Effector memory CD8-positive, alpha-beta T cell (primary cell): ENCODE measurements around the gene CH25H.

Source experiments
- ATAC-seq: fragments of 150-1000 bp; cut with Tn5 transposase; replicated peaks from 2 replicates; pipeline ENCODE4 v1.10.0; 2021; ENCODE audit warnings: mild to moderate bottlenecking, moderate library complexity
- DNase-seq, 3 experiments: peaks; one replicate each; pipeline ENCODE4 v3.0.0; 2021
- H3K27ac Mint-ChIP-seq, 2 donors: one replicate each; pipeline ENCODE4 v1.8.0; 2022; ENCODE audit warnings: mild to moderate bottlenecking in 2 of 2, mixed read lengths in 2 of 2, moderate library complexity in 2 of 2
- H3K27me3 Mint-ChIP-seq, 2 donors: one replicate each; pipeline ENCODE4 v1.8.0; 2022; ENCODE audit warnings: mixed read lengths in 2 of 2
- H3K36me3 Mint-ChIP-seq: one replicate; pipeline ENCODE4 v1.8.0; 2022; ENCODE audit warnings: mild to moderate bottlenecking, moderate library complexity, mixed read lengths; ENCODE audit not compliant: insufficient read depth
- H3K4me1 Mint-ChIP-seq, 2 donors: one replicate each; pipeline ENCODE4 v1.8.0; 2022; ENCODE audit warnings: low read depth in 2 of 2, mixed read lengths in 2 of 2
- H3K4me3 Mint-ChIP-seq, 2 donors: one replicate each; pipeline ENCODE4 v1.8.0; 2022; ENCODE audit warnings: mild to moderate bottlenecking in 2 of 2, mixed read lengths in 2 of 2, moderate library complexity in 2 of 2
- H3K9me3 Mint-ChIP-seq, 2 donors: one replicate each; pipeline ENCODE4 v1.8.0; 2022; ENCODE audit warnings: mixed read lengths in 2 of 2

CH25H gene

DNA sequence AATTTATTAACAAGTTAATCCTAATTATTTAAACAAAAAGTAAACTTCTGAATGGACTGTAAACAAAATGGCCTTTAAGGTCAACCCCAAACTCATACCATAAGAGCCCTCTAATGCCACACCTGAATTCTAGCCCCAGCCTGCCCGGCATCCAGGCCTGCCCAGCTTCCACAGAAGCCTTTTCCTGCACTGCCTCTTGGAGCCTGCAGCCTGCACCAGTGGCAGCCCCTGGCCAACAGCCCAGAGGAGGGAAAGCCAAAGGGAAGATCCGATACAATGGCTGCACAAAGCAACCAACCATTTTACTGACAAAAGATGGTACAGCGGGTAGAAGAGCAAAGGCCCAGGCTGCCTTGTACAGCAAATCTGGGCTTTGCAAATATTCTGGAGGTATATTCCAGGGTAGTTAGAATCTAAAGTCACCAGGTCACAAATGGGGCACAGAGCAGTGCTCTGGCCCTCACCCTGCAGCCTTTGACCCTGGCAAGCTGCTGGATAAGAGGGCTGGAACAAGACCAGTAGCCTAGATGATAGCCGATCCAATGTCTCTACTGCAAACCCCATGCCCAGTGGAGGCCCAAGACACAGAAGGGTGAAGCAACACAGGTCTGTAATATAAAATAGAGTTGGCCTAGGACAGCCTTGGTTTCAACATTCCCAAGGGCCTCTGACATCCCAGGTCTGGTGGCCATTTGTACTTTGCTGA lies 12.5 kb upstream of the CH25H start:
- H3K27ac Mint-ChIP-seq: no peak overlapping the region
- peaks cover 10% of the 10 kb centered on the region for H3K36me3 Mint-ChIP-seq
- H3K27me3 Mint-ChIP-seq: no peaks in the 10 kb centered on the region
- DNase-seq (no peak), ATAC-seq (no peak)
- no peaks in the 10 kb centered on the region for H3K9me3 Mint-ChIP-seq
- H3K4me1 Mint-ChIP-seq: peaks cover 0 to 9% of the 10 kb centered on the region in 2 donors
- H3K4me3 Mint-ChIP-seq: no peak overlapping the region

GRCh38 chr10:89217057-89217990 lies 10.2 kb upstream of the CH25H start:
- Mint-ChIP-seq H3K27ac (peak overlapping the region in 1 of 2 donors; percentile 17), H3K27me3 (no peaks in the 10 kb centered on the region), H3K4me3 (no peak overlapping the region), H3K4me1 (peaks cover 0 to 13% of the 10 kb centered on the region in 2 donors), H3K36me3 (peaks cover 10% of the 10 kb centered on the region), H3K9me3 (no peaks in the 10 kb centered on the region)
- peak; percentile 57 to 70 (median 69) for DNase-seq
- ATAC-seq: peak; percentile 79

- H3K36me3 Mint-ChIP-seq: peaks cover 4% of the 10 kb centered on the region
- peaks cover under 1 to 3% of the 10 kb centered on the region in 2 donors for H3K27me3 Mint-ChIP-seq
- H3K27ac Mint-ChIP-seq: no peak overlapping the region
- DNase-seq: no peak
- peaks cover 0 to 13% of the 10 kb centered on the region in 2 donors for H3K4me1 Mint-ChIP-seq
- no peak for ATAC-seq
- no peaks in the 10 kb centered on the region for H3K9me3 Mint-ChIP-seq
- no peak overlapping the region for H3K4me3 Mint-ChIP-seq
Measured at GRCh38 chr10:89216056-89216455, 8.9 kb upstream of the CH25H start.

- H3K9me3 Mint-ChIP-seq: no peaks in the 10 kb centered on the region
- H3K27me3 Mint-ChIP-seq: peaks cover 6 to 9% of the 10 kb centered on the region in 2 donors
- DNase-seq (no peak), ATAC-seq (no peak)
- H3K4me1 Mint-ChIP-seq: peaks cover 0 to 13% of the 10 kb centered on the region in 2 donors
- H3K4me3 Mint-ChIP-seq: no peak overlapping the region
- H3K27ac Mint-ChIP-seq: no peak overlapping the region
- H3K36me3 Mint-ChIP-seq: peaks cover 5% of the 10 kb centered on the region
Measured at GRCh38 chr10:89215511-89215910, 8.4 kb upstream of the CH25H start.

DNA sequence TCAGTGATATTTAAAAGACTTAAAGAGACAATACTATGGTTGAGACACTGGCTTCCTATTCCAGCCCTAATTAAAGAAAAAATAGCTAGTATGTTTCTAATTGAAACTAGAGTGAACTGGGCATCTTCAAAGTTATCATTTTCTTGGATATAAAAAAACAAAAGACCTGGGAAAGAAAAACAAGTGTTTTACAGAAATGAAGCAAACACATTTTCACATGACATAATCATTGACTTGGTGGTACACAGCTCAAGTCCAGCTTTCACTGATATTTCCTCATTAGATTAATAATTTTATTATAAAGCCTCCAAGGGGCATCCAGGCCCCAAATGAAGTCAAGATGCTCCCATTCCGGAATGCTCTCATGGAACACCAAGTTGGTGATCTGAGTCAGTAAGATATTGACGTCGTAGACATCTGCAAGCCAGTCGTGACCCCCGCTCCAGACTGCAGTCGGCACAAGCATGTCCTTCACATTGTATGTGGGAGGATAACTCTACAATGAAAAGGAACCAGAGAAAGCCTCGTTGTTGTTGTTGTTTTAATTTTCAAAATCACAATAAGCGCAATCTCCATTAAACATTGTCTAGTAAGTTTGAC lies 7.5 kb upstream of the CH25H start:
- peaks cover 2% of the 10 kb centered on the region for H3K36me3 Mint-ChIP-seq
- no peak overlapping the region for H3K4me3 Mint-ChIP-seq
- peaks cover 6 to 17% of the 10 kb centered on the region in 2 donors for H3K27me3 Mint-ChIP-seq
- DNase-seq (no peak), ATAC-seq (no peak)
- H3K9me3 Mint-ChIP-seq: no peaks in the 10 kb centered on the region
- peaks cover 0 to 13% of the 10 kb centered on the region in 2 donors for H3K4me1 Mint-ChIP-seq
- no peak overlapping the region for H3K27ac Mint-ChIP-seq

GRCh38 chr10:89213191-89213808 lies 6.2 kb upstream of the CH25H start:
- peaks cover 6 to 23% of the 10 kb centered on the region in 2 donors for H3K27me3 Mint-ChIP-seq
- H3K4me1 Mint-ChIP-seq: peaks cover 1 to 13% of the 10 kb centered on the region in 2 donors
- no peaks in the 10 kb centered on the region for H3K9me3 Mint-ChIP-seq
- H3K36me3 Mint-ChIP-seq: peaks cover 2% of the 10 kb centered on the region
- ATAC-seq (peak; percentile 48), DNase-seq (peak in 1 of 3 experiments; percentile 19)
- H3K27ac Mint-ChIP-seq: no peak overlapping the region
- H3K4me3 Mint-ChIP-seq: no peak overlapping the region

DNA sequence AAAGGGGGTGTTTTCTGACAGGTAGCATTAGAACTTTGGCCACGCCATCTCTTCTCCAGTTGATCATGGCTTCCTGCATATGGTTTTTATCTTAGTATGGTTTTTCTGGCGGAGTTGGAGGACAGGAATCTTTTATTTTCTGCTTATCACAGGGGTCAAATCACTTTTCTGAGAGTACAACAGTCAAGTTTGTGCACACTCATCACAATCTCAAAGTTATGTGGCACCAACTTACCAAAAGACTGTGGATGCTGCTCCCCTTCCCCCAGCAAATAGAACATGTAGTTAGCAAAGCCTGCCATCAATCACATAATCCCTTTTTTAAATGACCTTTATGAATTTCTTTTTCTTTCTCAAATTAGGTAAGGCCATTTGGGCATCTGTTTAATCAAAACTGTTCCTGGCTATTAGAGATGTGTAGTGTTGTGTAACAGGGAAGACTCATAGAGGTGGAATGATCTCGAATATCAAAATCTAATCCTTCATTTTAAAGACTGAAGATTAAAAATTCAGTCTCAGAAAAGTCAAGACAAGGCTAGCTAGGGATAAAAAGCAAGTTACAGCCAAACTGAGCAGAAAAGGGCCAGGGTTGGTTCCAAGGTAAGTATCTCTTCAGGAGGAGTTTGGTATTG lies 3.8 kb upstream of the CH25H start:
- Mint-ChIP-seq H3K9me3 (no peaks in the 10 kb centered on the region), H3K27me3 (peaks cover 14 to 23% of the 10 kb centered on the region in 2 donors), H3K4me1 (peaks cover 12 to 15% of the 10 kb centered on the region in 2 donors), H3K27ac (no peak overlapping the region), H3K36me3 (peaks cover 8% of the 10 kb centered on the region), H3K4me3 (no peak overlapping the region)
- ATAC-seq (no peak), DNase-seq (no peak)

GRCh38 chr10:89209718-89210117 lies 2.6 kb upstream of the CH25H start:
- peaks cover 19 to 23% of the 10 kb centered on the region in 2 donors for H3K27me3 Mint-ChIP-seq

GRCh38 chr10:89207801-89208551 lies 859 bp upstream of the CH25H start:
- Mint-ChIP-seq H3K4me1 (peaks cover 9 to 15% of the 10 kb centered on the region in 2 donors), H3K27ac (no peak overlapping the region), H3K36me3 (peaks cover 8% of the 10 kb centered on the region), H3K27me3 (peaks cover 19 to 23% of the 10 kb centered on the region in 2 donors), H3K9me3 (no peaks in the 10 kb centered on the region), H3K4me3 (peak overlapping the region; percentile 85 to 91)
- ATAC-seq (peak; percentile 23), DNase-seq (peak in 1 of 3 experiments; percentile 15)

More at GRCh38 chr10:89209718-89210117, 2.6 kb upstream of the CH25H start:
- Mint-ChIP-seq H3K36me3 (peaks cover 8% of the 10 kb centered on the region), H3K4me3 (no peak overlapping the region), H3K4me1 (peaks cover 12 to 15% of the 10 kb centered on the region in 2 donors), H3K27ac (no peak overlapping the region), H3K9me3 (no peaks in the 10 kb centered on the region)
- DNase-seq (no peak), ATAC-seq (no peak)

DNA sequence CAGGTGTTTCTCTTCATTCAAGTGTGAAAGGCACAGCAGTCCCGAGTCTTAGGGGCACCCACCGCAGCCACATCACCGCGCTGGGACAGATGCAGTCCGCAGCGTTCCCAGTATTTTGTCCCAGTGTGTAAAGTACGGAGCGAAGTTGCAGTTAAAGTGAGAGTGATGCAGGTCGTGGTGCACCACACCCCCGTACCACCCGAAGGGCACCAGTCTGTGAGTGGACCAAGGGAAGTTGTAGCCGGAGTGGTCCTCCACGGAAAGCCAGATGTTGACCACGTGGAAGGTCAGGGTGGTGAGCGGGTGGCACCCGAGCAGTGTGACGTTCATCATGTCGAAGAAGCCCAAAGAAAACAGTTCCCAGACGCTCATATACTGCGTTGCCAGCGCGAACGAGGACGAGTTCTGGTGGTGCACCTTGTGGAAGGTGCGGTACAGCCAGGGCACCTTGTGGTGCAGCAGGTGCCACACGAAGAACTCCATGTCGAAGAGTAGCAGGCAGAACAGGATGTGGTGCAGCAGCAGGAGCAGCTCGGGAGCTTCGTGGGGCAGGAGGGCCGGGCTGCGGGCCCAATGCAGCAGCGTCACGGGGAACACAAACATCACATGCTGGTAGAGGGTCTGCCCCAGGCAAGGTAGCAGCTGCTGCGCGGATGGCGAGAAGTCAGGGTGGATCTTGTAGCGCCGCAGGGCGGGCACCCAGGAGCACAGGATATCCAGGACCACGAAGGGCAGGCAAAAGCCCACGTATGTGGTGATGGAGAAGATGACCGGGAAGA lies 526 bp downstream of the CH25H start:
- Mint-ChIP-seq H3K4me3 (peak overlapping the region; percentile 85 to 91), H3K9me3 (no peaks in the 10 kb centered on the region), H3K27ac (peak overlapping the region; percentile 5 to 73), H3K4me1 (peaks cover 9 to 15% of the 10 kb centered on the region in 2 donors), H3K36me3 (peaks cover 8% of the 10 kb centered on the region), H3K27me3 (peaks cover 19 to 23% of the 10 kb centered on the region in 2 donors)
- ATAC-seq: peak; percentile 78
- DNase-seq: peak; percentile 35 to 43 (median 39)

DNA sequence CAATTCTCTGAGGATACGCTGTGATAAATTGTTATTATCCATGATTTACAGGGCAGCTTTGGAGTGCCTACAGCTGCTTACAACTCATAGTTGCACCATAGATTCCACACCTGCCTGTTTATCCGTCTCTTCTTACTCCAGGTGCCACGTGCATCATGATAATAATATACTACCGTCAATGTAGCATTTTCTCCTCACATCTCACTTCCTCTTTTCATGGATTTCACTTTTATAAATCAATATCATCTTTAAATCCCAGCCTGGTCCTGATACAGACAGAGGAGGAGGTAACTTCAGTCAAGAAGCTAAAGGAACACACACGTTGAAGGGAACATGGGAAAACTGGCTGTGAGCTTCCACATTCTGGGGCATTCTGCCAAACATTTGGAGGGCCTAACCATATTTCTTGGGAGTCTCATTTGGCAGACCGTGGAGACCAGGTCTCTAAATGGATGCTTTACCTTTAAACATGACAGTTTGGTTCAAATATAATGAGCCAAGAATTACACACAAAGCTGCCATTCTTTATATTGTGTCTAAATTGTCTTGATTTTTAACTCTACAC lies 2.4 kb downstream of the CH25H start:
- no peak overlapping the region for H3K4me3 Mint-ChIP-seq
- peaks cover 7 to 13% of the 10 kb centered on the region in 2 donors for H3K27me3 Mint-ChIP-seq
- H3K27ac Mint-ChIP-seq: no peak overlapping the region
- ATAC-seq (no peak), DNase-seq (no peak)
- H3K4me1 Mint-ChIP-seq: peaks cover 15 to 16% of the 10 kb centered on the region in 2 donors
- peaks cover 6% of the 10 kb centered on the region for H3K36me3 Mint-ChIP-seq
- H3K9me3 Mint-ChIP-seq: no peaks in the 10 kb centered on the region
